Neuronal stem cell (in vitro differentiated cells): ENCODE data around the gene LMTK2.

Experiments
- DNase-seq: peaks from one replicate; pipeline ENCODE4 v3.0.0-alpha.2; 2013; ENCODE audit warnings: low spot score
- H2AFZ ChIP-seq: one replicate; pipeline ENCODE4 v1.6.1; 2013; ENCODE audit warnings: mild to moderate bottlenecking, low read length, inconsistent platforms
- H2AK5ac ChIP-seq: 2 replicates; pipeline ENCODE4 v1.6.1; 2013; ENCODE audit warnings: low read depth, mild to moderate bottlenecking, inconsistent platforms, low read length, moderate library complexity, mixed read lengths
- H2BK120ac ChIP-seq: 2 replicates; pipeline ENCODE4 v1.6.1; 2013; ENCODE audit warnings: low read depth, mild to moderate bottlenecking, inconsistent platforms, low read length, moderate library complexity, mixed read lengths
- H2BK12ac ChIP-seq: one replicate; pipeline ENCODE4 v1.6.1; 2013; ENCODE audit warnings: low read length, inconsistent platforms
- H2BK15ac ChIP-seq: 2 replicates; pipeline ENCODE4 v1.6.1; 2013; ENCODE audit warnings: mild to moderate bottlenecking, low read length, inconsistent platforms, mixed read lengths
- H2BK5ac ChIP-seq: one replicate; pipeline ENCODE4 v1.6.1; 2013; ENCODE audit warnings: inconsistent platforms, mild to moderate bottlenecking, low read length, moderate library complexity
- H3K14ac ChIP-seq: one replicate; pipeline ENCODE4 v1.6.1; 2013; ENCODE audit warnings: low read length, inconsistent platforms
- H3K18ac ChIP-seq: 2 replicates; pipeline ENCODE4 v1.6.1; 2013; ENCODE audit warnings: low read length, inconsistent platforms
- H3K23ac ChIP-seq: 2 replicates; pipeline ENCODE4 v1.6.1; 2013; ENCODE audit warnings: low read depth, mild to moderate bottlenecking, mixed read lengths, low read length, inconsistent platforms; ENCODE audit not compliant: poor library complexity
- H3K27ac ChIP-seq: replicated peaks from 3 replicates; pipeline ENCODE4 v1.5.1; 2013; ENCODE audit warnings: low read length, inconsistent platforms
- H3K27me3 ChIP-seq, 3 experiments: 2 replicates each; pipeline ENCODE4 v1.6.1; 2013; ENCODE audit warnings: low read length in 3 of 3, mild to moderate bottlenecking in 2 of 3, inconsistent platforms in 1 of 3, low read depth in 1 of 3, mixed read lengths in 1 of 3, moderate library complexity in 1 of 3; ENCODE audit not compliant: control insufficient read depth in 3 of 3, insufficient read depth in 3 of 3
- H3K36me3 ChIP-seq, 2 donors: replicated peaks in 1 of 2; 2 replicates each; pipeline ENCODE4 v1.6.1; 2013; ENCODE audit warnings: low read length in 2 of 2; ENCODE audit not compliant: control insufficient read depth in 2 of 2, insufficient read depth in 2 of 2
- H3K4ac ChIP-seq: 2 replicates; pipeline ENCODE4 v1.6.1; 2013; ENCODE audit warnings: inconsistent platforms, mild to moderate bottlenecking, low read length, moderate library complexity
- H3K4me1 ChIP-seq, 2 donors: 1 replicate in 1 of 2; 2 replicates in 1 of 2; pipeline ENCODE4 v1.6.1; 2013; ENCODE audit warnings: low read length in 2 of 2, low read depth in 1 of 2; ENCODE audit not compliant: control insufficient read depth in 2 of 2, insufficient read depth in 1 of 2
- H3K4me2 ChIP-seq: one replicate; pipeline ENCODE4 v1.6.1; 2013; ENCODE audit warnings: mild to moderate bottlenecking, low read length, inconsistent platforms; ENCODE audit not compliant: insufficient read depth, poor library complexity, severe bottlenecking
- H3K4me3 ChIP-seq, 2 donors: 2 replicates each; pipeline ENCODE4 v1.5.1; 2013; ENCODE audit warnings: low read length in 2 of 2, mild to moderate bottlenecking in 2 of 2, inconsistent platforms in 1 of 2, moderate library complexity in 1 of 2
- H3K79me1 ChIP-seq: one replicate; pipeline ENCODE4 v1.6.1; 2013; ENCODE audit warnings: low read depth, mild to moderate bottlenecking, inconsistent platforms, low read length, moderate library complexity
- H3K9ac ChIP-seq: one replicate; pipeline ENCODE4 v1.6.1; 2013; ENCODE audit warnings: mild to moderate bottlenecking, low read depth, low read length, inconsistent platforms; ENCODE audit not compliant: poor library complexity
- H3K9me3 ChIP-seq, 2 donors: replicated peaks in 1 of 2; 2 replicates each; pipeline versions ENCODE3 to v1.6.1; 2013; ENCODE audit warnings: low read length in 2 of 2, mild to moderate bottlenecking in 2 of 2, inconsistent platforms in 1 of 2, low read depth in 1 of 2, mixed read lengths in 1 of 2, moderate library complexity in 1 of 2; ENCODE audit not compliant: control insufficient read depth in 2 of 2, insufficient read depth in 1 of 2
- H4K8ac ChIP-seq: one replicate; pipeline ENCODE4 v1.6.1; 2013; ENCODE audit warnings: low read depth, mild to moderate bottlenecking, inconsistent platforms, low read length, moderate library complexity
- H4K91ac ChIP-seq: one replicate; pipeline ENCODE4 v1.6.1; 2013; ENCODE audit warnings: low read length, low read depth, mild to moderate bottlenecking, inconsistent platforms; ENCODE audit not compliant: poor library complexity
- WGBS, 2 donors: extraction: QIAGEN DNeasy Blood & Tissue Kit; methylation state at CpG; one replicate each; pipeline ENCODE4 v1.1.7; 2013; ENCODE audit warnings: missing lambda C conversion rate in 2 of 2, mixed read lengths in 1 of 2; ENCODE audit not compliant: insufficient read length in 2 of 2, insufficient replicate concordance in 1 of 2; ENCODE audit errors: extremely low coverage in 2 of 2; 5-methylcytosine and 5-hydroxymethylcytosine counted together

LMTK2 gene

DNA sequence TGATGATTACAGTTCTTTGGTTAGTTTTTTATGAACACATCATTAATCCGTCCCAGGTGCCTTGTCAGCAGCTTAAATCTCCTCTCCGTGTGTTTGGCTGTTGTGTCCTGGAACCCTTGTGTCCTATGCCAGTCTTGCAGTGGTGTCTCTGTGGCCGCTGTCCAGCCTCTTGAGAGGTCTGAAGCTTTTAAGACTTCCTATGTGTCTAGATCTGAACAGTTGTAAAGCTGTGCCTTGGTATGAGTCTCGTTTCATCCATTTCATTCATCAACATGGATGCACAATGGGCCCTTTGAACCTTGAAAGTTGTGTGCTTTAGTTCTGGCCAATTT is 16.7 kb downstream of the LMTK2 start:
- Histone ChIP-seq H2BK120ac (no peak overlapping the region), H3K4ac (no peak overlapping the region), H3K4me1 (peaks cover 0 to 12% of the 10 kb centered on the region in 2 donors), H3K4me2 (no peak overlapping the region), H3K27ac (no peak overlapping the region), H3K23ac (no peak overlapping the region), H4K8ac (no peak overlapping the region), H3K9me3 (no peaks in the 10 kb centered on the region), H3K36me3 (peaks cover 1 to 3% of the 10 kb centered on the region in 2 donors), H2BK12ac (no peak overlapping the region), H2AFZ (no peak overlapping the region), H4K91ac (no peak overlapping the region), H3K79me1 (peaks cover 2% of the 10 kb centered on the region), H3K18ac (no peak overlapping the region), H2BK15ac (no peak overlapping the region), H3K9ac (no peak overlapping the region), H3K4me3 (no peak overlapping the region), H2AK5ac (no peak overlapping the region), H3K14ac (no peak overlapping the region), H3K27me3 (no peaks in the 10 kb centered on the region), H2BK5ac (no peak overlapping the region)
- no peak for DNase-seq
- no CpG with 5 or more reads among the region's 4 CpGs for WGBS, 2 donors

DNA sequence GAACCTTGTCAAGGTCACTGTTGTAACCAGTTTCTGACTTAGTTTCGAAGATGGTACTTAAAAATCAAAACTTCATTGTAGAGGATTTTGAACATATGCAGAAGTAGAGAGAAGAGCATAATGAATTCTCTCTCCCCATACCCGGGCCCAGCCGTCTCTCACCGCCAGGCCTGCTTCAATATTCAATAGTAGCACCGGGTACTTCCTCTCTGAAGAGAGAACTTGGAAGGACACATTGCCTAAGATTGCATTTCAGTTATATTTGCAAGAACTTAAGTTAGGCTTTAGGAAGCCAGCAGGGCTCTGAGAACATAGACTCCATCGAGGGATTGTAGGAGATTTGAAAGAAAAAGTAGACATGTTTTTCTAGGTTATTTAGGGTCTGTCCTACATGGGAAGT is 19.1 kb downstream of the LMTK2 start:
- Histone ChIP-seq H2BK5ac (no peak overlapping the region), H3K27me3 (no peaks in the 10 kb centered on the region), H4K91ac (no peak overlapping the region), H3K36me3 (peaks cover 1 to 3% of the 10 kb centered on the region in 2 donors), H2BK15ac (no peak overlapping the region), H3K79me1 (peaks cover 2% of the 10 kb centered on the region), H3K23ac (no peak overlapping the region), H3K4me2 (no peak overlapping the region), H3K18ac (no peak overlapping the region), H2AFZ (no peak overlapping the region), H3K14ac (no peak overlapping the region), H2AK5ac (no peak overlapping the region), H3K9me3 (peaks cover 0 to 2% of the 10 kb centered on the region in 2 donors), H3K4ac (no peak overlapping the region), H2BK120ac (no peak overlapping the region), H3K4me3 (no peak overlapping the region), H3K4me1 (peaks cover 0 to 17% of the 10 kb centered on the region in 2 donors), H2BK12ac (no peak overlapping the region), H3K27ac (no peak overlapping the region), H3K9ac (no peak overlapping the region), H4K8ac (no peak overlapping the region)
- WGBS, 2 donors, result no CpG with 5 or more reads among the region's 6 CpGs
- no peak for DNase-seq

DNA sequence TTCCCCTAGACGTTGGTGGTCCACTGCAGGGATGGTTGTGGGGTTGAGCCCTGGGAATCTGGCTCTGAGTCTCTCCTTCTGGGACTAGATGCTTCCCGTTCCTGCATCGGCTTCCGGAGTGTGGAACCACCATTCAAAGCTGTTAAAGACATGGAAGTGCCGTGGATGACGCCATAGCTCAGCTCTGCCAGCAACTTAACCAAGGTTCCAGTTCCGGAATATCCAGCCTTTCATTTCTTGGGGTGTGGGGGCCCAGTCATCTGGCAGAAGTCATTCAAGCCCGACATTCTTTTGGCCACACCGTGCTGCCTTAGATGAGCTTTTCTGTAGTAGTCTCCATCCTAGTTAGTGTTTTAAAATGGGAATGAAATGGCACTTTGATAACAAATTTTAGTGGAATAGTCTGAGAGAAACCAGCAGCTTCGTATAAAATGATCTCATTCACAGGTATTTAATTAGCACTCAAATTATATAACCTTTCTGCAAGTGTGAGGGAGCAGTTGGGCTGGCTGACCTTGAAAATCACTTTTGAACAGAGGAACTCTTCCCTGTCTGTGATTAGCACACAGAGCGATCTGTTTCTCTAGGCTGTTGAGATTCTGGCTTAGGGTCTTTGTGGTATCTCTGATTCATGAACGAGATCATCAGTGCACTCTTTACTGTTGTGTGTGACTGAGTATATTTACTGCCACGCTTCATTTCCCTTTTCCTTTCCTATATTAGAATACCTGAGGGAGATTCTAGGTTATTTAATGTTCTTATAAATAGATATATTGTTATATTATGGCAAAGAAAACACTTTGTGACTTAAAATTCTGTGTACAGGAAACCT is 19.9 kb downstream of the LMTK2 start:
- H3K79me1 ChIP-seq, result peaks cover 2% of the 10 kb centered on the region
- no peak overlapping the region for H3K9ac ChIP-seq
- H3K4ac ChIP-seq, result no peak overlapping the region
- H2BK120ac ChIP-seq, result no peak overlapping the region
- H4K91ac ChIP-seq, result no peak overlapping the region
- H2BK5ac ChIP-seq, result no peak overlapping the region
- H3K4me3 ChIP-seq, result peak overlapping the region in 1 of 2 donors; percentile 33
- H3K27me3 ChIP-seq, result no peaks in the 10 kb centered on the region
- H2AFZ ChIP-seq, result no peak overlapping the region
- no peak overlapping the region for H2BK12ac ChIP-seq
- DNase-seq, result no peak
- peaks cover 0 to 24% of the 10 kb centered on the region in 2 donors for H3K4me1 ChIP-seq
- H2AK5ac ChIP-seq, result no peak overlapping the region
- H3K9me3 ChIP-seq, result peaks cover 0 to 2% of the 10 kb centered on the region in 2 donors
- no peak overlapping the region for H3K14ac ChIP-seq
- H3K18ac ChIP-seq, result no peak overlapping the region
- no peak overlapping the region for H4K8ac ChIP-seq
- no peak overlapping the region for H2BK15ac ChIP-seq
- no peak overlapping the region for H3K27ac ChIP-seq
- peaks cover 1 to 3% of the 10 kb centered on the region in 2 donors for H3K36me3 ChIP-seq
- WGBS, 2 donors, result no CpG with 5 or more reads among the region's 13 CpGs
- no peak overlapping the region for H3K4me2 ChIP-seq
- no peak overlapping the region for H3K23ac ChIP-seq

DNA sequence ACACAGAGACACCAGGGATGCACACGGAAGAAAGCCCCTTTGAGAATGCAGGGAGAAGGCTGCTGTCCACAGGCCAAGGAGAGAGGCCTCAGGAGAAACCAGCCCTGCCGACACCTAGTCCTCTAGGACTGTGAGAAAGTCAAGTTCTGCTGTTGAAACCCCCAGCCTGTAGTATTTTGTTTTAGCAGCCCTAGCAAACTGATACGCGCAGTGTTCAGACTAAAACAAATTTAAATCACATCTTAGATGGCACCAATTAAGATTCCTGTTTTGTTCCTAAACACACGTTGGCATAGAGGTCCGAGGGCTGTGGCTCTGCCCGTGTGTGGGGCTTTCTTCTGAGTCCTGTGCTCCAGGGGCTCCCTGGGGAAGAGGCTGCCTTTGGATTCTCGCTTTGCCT is 21.7 kb downstream of the LMTK2 start:
- WGBS, 2 donors, result no CpG with 5 or more reads among the region's 8 CpGs
- DNase-seq, result no peak
- H2BK15ac ChIP-seq, result no peak overlapping the region
- H3K4ac ChIP-seq, result no peak overlapping the region
- no peak overlapping the region for H3K27ac ChIP-seq
- no peak overlapping the region for H3K4me3 ChIP-seq
- no peak overlapping the region for H4K8ac ChIP-seq
- H3K18ac ChIP-seq, result no peak overlapping the region
- H3K27me3 ChIP-seq, result no peaks in the 10 kb centered on the region
- peaks cover 1 to 3% of the 10 kb centered on the region in 2 donors for H3K36me3 ChIP-seq
- H3K79me1 ChIP-seq, result peaks cover 2% of the 10 kb centered on the region
- H3K23ac ChIP-seq, result no peak overlapping the region
- no peak overlapping the region for H4K91ac ChIP-seq
- peaks cover 2 to 19% of the 10 kb centered on the region in 2 donors for H3K4me1 ChIP-seq
- H2AFZ ChIP-seq, result no peak overlapping the region
- no peak overlapping the region for H3K14ac ChIP-seq
- no peak overlapping the region for H2BK5ac ChIP-seq
- no peak overlapping the region for H2AK5ac ChIP-seq
- no peak overlapping the region for H2BK12ac ChIP-seq
- no peak overlapping the region for H3K9ac ChIP-seq
- H3K9me3 ChIP-seq, result peaks cover 2 to 5% of the 10 kb centered on the region in 2 donors
- no peak overlapping the region for H2BK120ac ChIP-seq
- H3K4me2 ChIP-seq, result no peak overlapping the region
